GM12878 (cell line): ENCODE results near the gene SFXN1. TPM values are rescaled to one million over a fixed set of nuclear protein-coding genes. Genes with fewer than 3 reads are reported as not detected.
A peak's percentile ranks its signal among the peaks of the same experiment; 100 is the strongest.

Source experiments
- CHD4 ChIP-seq: fragments of 200-600 bp; sonication (generic); IDR thresholded peaks from 2 replicates; pipeline ENCODE4 v1.6.1; 2016; ENCODE audit warnings: mild to moderate bottlenecking
- DPF2 ChIP-seq: fragments of 450-650 bp; IDR thresholded peaks from 2 replicates; pipeline ENCODE4 v1.6.1; 2017; ENCODE audit warnings: mild to moderate bottlenecking
- EED ChIP-seq: sonication (generic); IDR thresholded peaks from 2 replicates; pipeline ENCODE4 v1.6.1; 2016; ENCODE audit warnings: antibody characterized with exemption, low read depth
- EZH2 ChIP-seq: IDR thresholded peaks from 2 replicates; pipeline ENCODE4 v1.6.1; 2012; ENCODE audit warnings: low read depth, mild to moderate bottlenecking, control low read depth, inconsistent platforms, low read length, borderline replicate concordance; ENCODE audit not compliant: control insufficient read depth
- FOS ChIP-seq: IDR thresholded peaks from 3 replicates; pipeline ENCODE4 v1.6.1; 2011; ENCODE audit warnings: borderline replicate concordance; ENCODE audit not compliant: insufficient read length; ENCODE audit errors: extremely low read depth
- GATAD2B ChIP-seq: fragments of 450-650 bp; conservative IDR thresholded peaks from 2 replicates; pipeline ENCODE4 v1.6.1; 2017; ENCODE audit warnings: low read depth, mild to moderate bottlenecking, moderate library complexity
- HDAC6 ChIP-seq: fragments of 200-600 bp; sonication (generic); IDR thresholded peaks from one replicate; pipeline ENCODE4 v1.8.0; 2017; ENCODE audit warnings: antibody characterized with exemption; ENCODE audit not compliant: unreplicated experiment
- JUNB ChIP-seq: IDR thresholded peaks from 2 replicates; pipeline ENCODE4 v1.6.1; 2016; ENCODE audit warnings: antibody characterized with exemption, mild to moderate bottlenecking
- MAX ChIP-seq: IDR thresholded peaks from 2 replicates; pipeline ENCODE4 v1.6.1; 2012; ENCODE audit warnings: low read depth, low read length, improper control_type of control experiment
- MEF2A ChIP-seq: IDR thresholded peaks from 2 replicates; pipeline ENCODE4 v1.6.1; 2011; ENCODE audit warnings: low read depth, mild to moderate bottlenecking, low read length, moderate library complexity; ENCODE audit not compliant: insufficient read depth
- MEF2B ChIP-seq: fragments of 450-650 bp; IDR thresholded peaks from 2 replicates; pipeline ENCODE4 v1.6.1; 2018; ENCODE audit warnings: mild to moderate bottlenecking, moderate library complexity; ENCODE audit not compliant: partially characterized antibody, poor library complexity, severe bottlenecking
- MTA3 ChIP-seq: IDR thresholded peaks from 2 replicates; pipeline ENCODE4 v1.6.1; 2012; ENCODE audit warnings: low read length, inconsistent platforms, borderline replicate concordance
- NFXL1 ChIP-seq: fragments of 450-650 bp; IDR thresholded peaks from 2 replicates; pipeline ENCODE4 v1.6.1; 2017; ENCODE audit warnings: antibody characterized with exemption, mild to moderate bottlenecking, borderline replicate concordance
- NR2F1 ChIP-seq: fragments of 450-650 bp; conservative IDR thresholded peaks from 2 replicates; pipeline ENCODE4 v1.6.1; 2017; ENCODE audit warnings: mild to moderate bottlenecking
- PRDM15 ChIP-seq: fragments of 450-650 bp; formaldehyde crosslinking; IDR thresholded peaks from 2 replicates; pipeline ENCODE4 v1.4.0; 2020; ENCODE audit warnings: mild to moderate bottlenecking, moderate library complexity
- RCOR1 ChIP-seq: conservative IDR thresholded peaks from 2 replicates; pipeline ENCODE4 v1.6.1; 2012; ENCODE audit warnings: low read depth, low read length, improper control_type of control experiment
- RUNX3 ChIP-seq: IDR thresholded peaks from 2 replicates; pipeline ENCODE4 v1.6.1; 2012; ENCODE audit warnings: low read length, inconsistent platforms
- SRF ChIP-seq, 2 experiments: IDR thresholded peaks; 2 replicates each; pipeline ENCODE4 v1.6.1; 2011; ENCODE audit warnings: low read depth in 2 of 2, low read length in 2 of 2, mild to moderate bottlenecking in 1 of 2, moderate library complexity in 1 of 2
- ZNF207 ChIP-seq: fragments of 450-650 bp; IDR thresholded peaks from 2 replicates; pipeline ENCODE4 v1.6.1; 2014; ENCODE audit warnings: antibody characterized with exemption, mild to moderate bottlenecking, borderline replicate concordance
- ZNF24 ChIP-seq: fragments of 450-650 bp; IDR thresholded peaks from 2 replicates; pipeline ENCODE4 v1.6.1; 2017; ENCODE audit warnings: antibody characterized with exemption, mild to moderate bottlenecking
- ZNF687 ChIP-seq: fragments of 450-650 bp; IDR thresholded peaks from 2 replicates; pipeline ENCODE4 v1.6.1; 2017; ENCODE audit warnings: mild to moderate bottlenecking, moderate library complexity
- polyA plus RNA-seq, 11 experiments: library from polyadenylated mRNA; depleted of rRNA in 4 of 11; unstranded in 6 of 11; stranded (reverse) in 5 of 11; fragments of >200 nt; fragmentation: Nextera tagmentation in 4 of 11; fragmentation: Illumina TruSeq in 1 of 11; extraction: Ambion mirVana in 4 of 11; extraction: Trizol in 1 of 11; gene quantifications; 1 replicate in 1 of 11; 2 replicates in 10 of 11; pipeline versions ENCODE4 v1.2.1 to v1.2.3, GENCODE V29; 2011 to 2016; ENCODE audit warnings: inconsistent platforms in 2 of 11, missing spikeins in 2 of 11, low read depth in 1 of 11
- total RNA-seq, 4 experiments: library from RNA; depleted of rRNA in 3 of 4; stranded (reverse); fragments of >200 nt in 3 of 4; fragmentation: Illumina TruSeq in 1 of 4; extraction: Trizol in 1 of 4; gene quantifications; 2 replicates each; pipeline versions ENCODE4 v1.2.1 to v1.2.3, GENCODE V29; 2013 to 2021

Gene SFXN1
- total and polyA plus RNA-seq, 10 of the 15 experiments (the other 5 are each of a cell fraction or from before 2014, with no cell fraction given): 18.0 to 248 (median 103) TPM

GRCh38 chr5:175478384-175479124 lies at the start of gene SFXN1 (continued):
- no peak for TF ChIP-seq EED
- no peak for TF ChIP-seq JUNB
- no peak for TF ChIP-seq HDAC6
- TF ChIP-seq RUNX3: no peak
- no peak for TF ChIP-seq MEF2A
- TF ChIP-seq DPF2: peak; percentile 78
- no peak for TF ChIP-seq RCOR1
- no peak for TF ChIP-seq ZNF24
- TF ChIP-seq NR2F1: peak; percentile 42
- TF ChIP-seq PRDM15 (CRISPR knock-in tag): no peak
- no peak for TF ChIP-seq CHD4
- no peak for TF ChIP-seq MEF2B
- TF ChIP-seq SRF (IDR thresholded peaks at IDR 0.05; ENCODE audit: low read depth in 2 of 2, low read length in 2 of 2): peak in 1 of 2 experiments; percentile 20; a peak in 2 of 4 replicates
- TF ChIP-seq EZH2: no peak
- TF ChIP-seq FOS: no peak
- TF ChIP-seq ZNF687: peak; percentile 72
- no peak for TF ChIP-seq MAX
- TF ChIP-seq MTA3: no peak
- TF ChIP-seq NFXL1: no peak
- 0 out of 2 replicates have a peak, but pooled peaks have one; percentile 64 for TF ChIP-seq ZNF207
- TF ChIP-seq GATAD2B: peak; percentile 90
